ENCODE data around the gene CAPN8.

DNA sequence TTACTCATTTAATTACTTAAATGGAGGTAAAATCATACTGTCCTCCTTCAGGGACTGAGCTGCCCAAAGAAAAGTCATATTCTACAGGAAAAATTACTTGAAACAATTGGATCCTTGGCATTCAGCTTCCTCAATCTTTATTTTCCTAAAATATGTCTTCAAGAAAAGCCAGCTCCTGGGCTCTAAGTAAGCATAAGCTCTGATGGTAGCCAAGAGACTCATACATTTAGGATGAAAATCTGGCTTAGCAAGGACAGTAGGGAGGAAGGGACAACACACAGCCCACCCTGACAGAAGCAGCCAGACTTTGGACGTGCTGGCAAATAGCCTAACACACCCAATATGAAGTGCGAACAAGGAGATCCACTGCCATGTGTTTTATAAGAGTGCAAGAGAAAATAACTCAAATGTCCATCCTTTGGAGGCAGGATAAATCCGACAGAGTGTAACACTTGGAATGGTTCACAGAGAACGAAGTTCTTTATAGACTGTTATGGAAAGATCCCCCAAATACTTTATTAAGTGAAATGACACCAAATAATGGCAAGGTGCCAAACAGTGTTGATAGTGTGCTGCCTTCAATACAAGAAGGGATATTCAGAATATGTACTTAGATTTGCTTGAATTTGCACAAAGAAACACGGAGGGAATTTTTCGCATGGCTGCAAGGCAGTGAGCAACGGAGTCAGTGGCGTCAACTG lies 14.1 kb downstream of the CAPN8 start:
- no peak for TF ChIP-seq POLR2A (IDR thresholded peaks at IDR 0.05)
- TF ChIP-seq, protein P1, sequence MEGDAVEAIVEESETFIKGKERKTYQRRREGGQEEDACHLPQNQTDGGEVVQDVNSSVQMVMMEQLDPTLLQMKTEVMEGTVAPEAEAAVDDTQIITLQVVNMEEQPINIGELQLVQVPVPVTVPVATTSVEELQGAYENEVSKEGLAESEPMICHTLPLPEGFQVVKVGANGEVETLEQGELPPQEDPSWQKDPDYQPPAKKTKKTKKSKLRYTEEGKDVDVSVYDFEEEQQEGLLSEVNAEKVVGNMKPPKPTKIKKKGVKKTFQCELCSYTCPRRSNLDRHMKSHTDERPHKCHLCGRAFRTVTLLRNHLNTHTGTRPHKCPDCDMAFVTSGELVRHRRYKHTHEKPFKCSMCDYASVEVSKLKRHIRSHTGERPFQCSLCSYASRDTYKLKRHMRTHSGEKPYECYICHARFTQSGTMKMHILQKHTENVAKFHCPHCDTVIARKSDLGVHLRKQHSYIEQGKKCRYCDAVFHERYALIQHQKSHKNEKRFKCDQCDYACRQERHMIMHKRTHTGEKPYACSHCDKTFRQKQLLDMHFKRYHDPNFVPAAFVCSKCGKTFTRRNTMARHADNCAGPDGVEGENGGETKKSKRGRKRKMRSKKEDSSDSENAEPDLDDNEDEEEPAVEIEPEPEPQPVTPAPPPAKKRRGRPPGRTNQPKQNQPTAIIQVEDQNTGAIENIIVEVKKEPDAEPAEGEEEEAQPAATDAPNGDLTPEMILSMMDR (IDR thresholded peaks at IDR 0.05): no peak

Measured in uterus (tissue), 2 donors.